Right lobe of liver (tissue), 4 donors: Measurements from ENCODE around the gene DISP3.

Experiments
- CTCF ChIP-seq, 4 donors: fragments of 200-600 bp in 3 of 4; fragments of 450-650 bp in 1 of 4; IDR thresholded peaks; one replicate each; pipeline versions ENCODE4 v1.5.1 to v1.8.0; 2016 to 2022; ENCODE audit warnings: antibody characterized with exemption in 4 of 4, mild to moderate bottlenecking in 2 of 4
- POLR2A ChIP-seq: fragments of 450-650 bp; IDR thresholded peaks from one replicate; pipeline ENCODE4 v1.6.1; 2017; ENCODE audit warnings: antibody characterized with exemption, mild to moderate bottlenecking
- donor health status: DM: no; HTN: no; CAD: no.
- donor health status: DM: no; HTN: no; CAD: no.
- donor health status: DM: no; HTN: yes; CAD: no.

GRCh38 chr1:11492235-11492634 is 13.3 kb downstream of the DISP3 start:
- TF ChIP-seq POLR2A (no peak), CTCF (IDR thresholded peaks at IDR 0.05) (no peak)
